Upper lobe of left lung (tissue), 6 donors: ENCODE results near the gene TPBGL. TPM values are rescaled to one million over a fixed set of nuclear protein-coding genes. Genes with fewer than 3 reads are reported as not detected.

ENCODE experiments used
- ATAC-seq, 2 donors: fragments of 200-7000 bp; cut with Tn5 transposase; one replicate each; pipeline ENCODE4 v1.9.1; 2022; ENCODE audit warnings: mild to moderate bottlenecking in 2 of 2, moderate library complexity in 2 of 2; ENCODE audit not compliant: low FRiP score in 2 of 2
- DNase-seq, 2 donors: peaks; one replicate each; pipeline ENCODE4 v3.0.0-alpha.2; 2019 to 2020
- H3K27ac ChIP-seq, 4 donors: fragments of 200-600 bp; sonication (generic); one replicate each; pipeline ENCODE4 v1.5.1; 2016 to 2019
- H3K27me3 ChIP-seq, 4 donors: fragments of 200-600 bp; sonication (generic); one replicate each; pipeline ENCODE4 v1.5.1; 2017 to 2019
- H3K36me3 ChIP-seq, 4 donors: fragments of 200-600 bp; sonication (generic); one replicate each; pipeline ENCODE4 v1.5.1; 2016 to 2019
- H3K4me1 ChIP-seq, 4 donors: fragments of 200-600 bp; sonication (generic); one replicate each; pipeline ENCODE4 v1.5.1; 2018 to 2019
- H3K4me3 ChIP-seq, 4 donors: fragments of 200-600 bp; sonication (generic); one replicate each; pipeline ENCODE4 v1.5.1; 2017 to 2019; ENCODE audit warnings: mild to moderate bottlenecking in 2 of 4, moderate library complexity in 1 of 4
- H3K9me3 ChIP-seq, 4 donors: fragments of 200-600 bp; sonication (generic); one replicate each; pipeline ENCODE4 v1.5.1; 2018 to 2019
- CTCF ChIP-seq, 6 experiments: fragments of 450-650 bp in 4 of 6; fragments of 200-600 bp in 2 of 6; sonication (generic) in 2 of 6; IDR thresholded peaks; one replicate each; pipeline ENCODE4 v1.5.1; 2016 to 2019; ENCODE audit warnings: antibody characterized with exemption in 6 of 6
- EP300 ChIP-seq, 4 donors: sonication (generic); formaldehyde crosslinking; IDR thresholded peaks; one replicate each; pipeline ENCODE4 v1.5.1; 2017; ENCODE audit warnings: antibody characterized with exemption in 4 of 4, control low read depth in 2 of 4
- POLR2A ChIP-seq, 4 donors: fragments of 450-650 bp; IDR thresholded peaks; one replicate each; pipeline ENCODE4 v1.5.1; 2016 to 2017; ENCODE audit warnings: antibody characterized with exemption in 4 of 4, mild to moderate bottlenecking in 2 of 4
- POLR2AphosphoS5 ChIP-seq, 2 donors: sonication (generic); formaldehyde crosslinking; IDR thresholded peaks; one replicate each; pipeline ENCODE4 v1.5.1; 2017; ENCODE audit warnings: antibody characterized with exemption in 2 of 2
- WGBS, 2 donors: methylation state at CpG; one replicate each; pipeline ENCODE4 v1.1.5; 2017 to 2018; 5-methylcytosine and 5-hydroxymethylcytosine counted together
- total RNA-seq, 6 donors: library from RNA; depleted of rRNA in 4 of 6; stranded (reverse); fragments of >200 nt in 4 of 6; gene quantifications; one replicate each; pipeline versions ENCODE4 v1.1.0 to v1.2.1, GENCODE V29; 2016 to 2021
- donor health status: DM: no; HTN: no; CAD: no; lungs with moderate emphysema.
- donor health status: DM: no; HTN: yes; CAD: no; lungs with severe emphysema.

Gene TPBGL
- total RNA-seq, 6 donors from 2014 or later: 0.22 to 0.94 (median 0.70) TPM; not detected in 2

- Histone ChIP-seq H3K4me1 (peaks cover 10 to 31% (median 19%) of the 10 kb centered on the region in 4 donors), H3K27ac (peak overlapping the region in 1 of 4 donors; percentile 11), H3K9me3 (no peaks in the 10 kb centered on the region), H3K27me3 (no peaks in the 10 kb centered on the region), H3K36me3 (peaks cover 0 to 11% (median 2%) of the 10 kb centered on the region in 4 donors), H3K4me3 (no peak overlapping the region)
- no peak for DNase-seq
- ATAC-seq: no peak
- WGBS, 2 donors: 84 to 95% methylated on average over 4 to 7 of the region's 7 CpGs
- no peak for TF ChIP-seq EP300 (IDR thresholded peaks at IDR 0.05)
- no peak for TF ChIP-seq POLR2A (IDR thresholded peaks at IDR 0.05)
- TF ChIP-seq CTCF (IDR thresholded peaks at IDR 0.05): no peak
- no peak for TF ChIP-seq POLR2AphosphoS5 (IDR thresholded peaks at IDR 0.05)
Measured at GRCh38 chr11:75198278-75198973, 42.1 kb upstream of the TPBGL start.

- TF ChIP-seq CTCF (IDR thresholded peaks at IDR 0.05) (no peak), POLR2AphosphoS5 (IDR thresholded peaks at IDR 0.05) (no peak), EP300 (IDR thresholded peaks at IDR 0.05) (no peak), POLR2A (IDR thresholded peaks at IDR 0.05) (no peak)
- 74 to 79% methylated on average over 2 to 5 of the region's 5 CpGs for WGBS, 2 donors
- no peaks in the 10 kb centered on the region for H3K9me3 ChIP-seq
- no peaks in the 10 kb centered on the region for H3K27me3 ChIP-seq
- peak overlapping the region in 1 of 4 donors; percentile 39 for H3K27ac ChIP-seq
- H3K4me3 ChIP-seq: no peak overlapping the region
- peaks cover 0 to 11% (median 2%) of the 10 kb centered on the region in 4 donors for H3K36me3 ChIP-seq
- H3K4me1 ChIP-seq: peaks cover 10 to 23% (median 14%) of the 10 kb centered on the region in 4 donors
- DNase-seq: no peak
- no peak for ATAC-seq
Measured at GRCh38 chr11:75199412-75199955, 41.1 kb upstream of the TPBGL start.

- DNase-seq: no peak
- TF ChIP-seq POLR2AphosphoS5 (IDR thresholded peaks at IDR 0.05) (no peak), EP300 (IDR thresholded peaks at IDR 0.05) (no peak), POLR2A (IDR thresholded peaks at IDR 0.05) (no peak), CTCF (IDR thresholded peaks at IDR 0.05) (no peak)
- Histone ChIP-seq H3K36me3 (peaks cover 0 to 11% (median 2%) of the 10 kb centered on the region in 4 donors), H3K4me1 (peaks cover 6 to 23% (median 11%) of the 10 kb centered on the region in 4 donors), H3K9me3 (no peaks in the 10 kb centered on the region), H3K27ac (peak overlapping the region in 1 of 4 donors; percentile 39), H3K4me3 (no peak overlapping the region), H3K27me3 (no peaks in the 10 kb centered on the region)
- ATAC-seq: no peak
- WGBS, 2 donors: 53% methylated on average over 5 to 6 of the region's 10 CpGs
Measured at GRCh38 chr11:75200051-75200450, 40.5 kb upstream of the TPBGL start.

- no peak overlapping the region for H3K4me3 ChIP-seq
- no peak for TF ChIP-seq CTCF (IDR thresholded peaks at IDR 0.05)
- TF ChIP-seq POLR2AphosphoS5 (IDR thresholded peaks at IDR 0.05): no peak
- TF ChIP-seq POLR2A (IDR thresholded peaks at IDR 0.05): no peak
- no peak for TF ChIP-seq EP300 (IDR thresholded peaks at IDR 0.05)
- 71 to 96% methylated on average over 2 of the region's 2 CpGs for WGBS, 2 donors
- H3K36me3 ChIP-seq: peaks cover 0 to 11% (median 2%) of the 10 kb centered on the region in 4 donors
- ATAC-seq (no peak), DNase-seq (no peak)
- no peaks in the 10 kb centered on the region for H3K9me3 ChIP-seq
- H3K27me3 ChIP-seq: no peaks in the 10 kb centered on the region
- H3K4me1 ChIP-seq: peaks cover 4 to 23% (median 7%) of the 10 kb centered on the region in 4 donors
- peak overlapping the region in 1 of 4 donors; percentile 39 for H3K27ac ChIP-seq
Measured at GRCh38 chr11:75200531-75200930, 40.0 kb upstream of the TPBGL start.
